Loucy (cell line): ENCODE data around the gene MSANTD2.

Experiments
- H2AFZ ChIP-seq: fragments of 200-600 bp; sonication (generic); 2 replicates; pipeline ENCODE4 v1.6.0; 2016; ENCODE audit warnings: antibody characterized with exemption, mild to moderate bottlenecking, low read length, moderate library complexity
- H3F3A ChIP-seq: fragments of 200-600 bp; 2 replicates; pipeline ENCODE4 v1.6.0; 2016; ENCODE audit warnings: antibody characterized with exemption, low read depth, mild to moderate bottlenecking
- H3K27me3 ChIP-seq: fragments of 200-600 bp; sonication (generic); 2 replicates; pipeline ENCODE4 v1.6.1; 2014; ENCODE audit warnings: low read length, mild to moderate bottlenecking; ENCODE audit not compliant: insufficient read depth, poor library complexity, severe bottlenecking
- H3K36me3 ChIP-seq: fragments of 200-600 bp; sonication (generic); 2 replicates; pipeline ENCODE4 v1.6.1; 2016; ENCODE audit warnings: low read length; ENCODE audit not compliant: insufficient read depth
- H3K4me1 ChIP-seq: fragments of 200-600 bp; sonication (generic); 2 replicates; pipeline ENCODE4 v1.5.1; 2014; ENCODE audit warnings: low read length, mild to moderate bottlenecking; ENCODE audit not compliant: insufficient read depth, poor library complexity, severe bottlenecking
- H3K4me2 ChIP-seq: fragments of 200-600 bp; sonication (generic); 2 replicates; pipeline ENCODE4 v1.6.0; 2014; ENCODE audit warnings: antibody characterized with exemption, low read length, low read depth, mild to moderate bottlenecking; ENCODE audit not compliant: poor library complexity, severe bottlenecking
- H3K4me3 ChIP-seq: fragments of 200-600 bp; sonication (generic); 2 replicates; pipeline ENCODE4 v1.5.1; 2014; ENCODE audit warnings: low read length, mild to moderate bottlenecking, mixed read lengths; ENCODE audit not compliant: poor library complexity, severe bottlenecking
- H3K79me2 ChIP-seq: fragments of 200-600 bp; sonication (generic); 2 replicates; pipeline ENCODE4 v1.6.1; 2014; ENCODE audit warnings: low read length; ENCODE audit not compliant: insufficient read depth
- H3K9ac ChIP-seq: fragments of 200-600 bp; sonication (generic); 2 replicates; pipeline ENCODE4 v1.6.0; 2014; ENCODE audit warnings: mild to moderate bottlenecking, low read depth, low read length, moderate library complexity; ENCODE audit not compliant: poor library complexity, severe bottlenecking
- H3K9me2 ChIP-seq: fragments of 200-600 bp; sonication (generic); replicated peaks from 2 replicates; pipeline ENCODE4 v1.6.1; 2016; ENCODE audit warnings: low read depth, low read length, mixed read lengths
- H3K9me3 ChIP-seq: fragments of 200-600 bp; sonication (generic); 2 replicates; pipeline ENCODE4 v1.6.1; 2014; ENCODE audit warnings: mild to moderate bottlenecking, antibody characterized with exemption, low read length, low read depth; ENCODE audit not compliant: insufficient read depth
- H4K20me1 ChIP-seq: fragments of 200-600 bp; sonication (generic); 2 replicates; pipeline ENCODE4 v1.6.0; 2014; ENCODE audit warnings: antibody characterized with exemption, low read length, mild to moderate bottlenecking; ENCODE audit not compliant: insufficient read depth, poor library complexity, severe bottlenecking
- CTCF ChIP-seq: fragments of 200-600 bp; sonication (generic); conservative IDR thresholded peaks from 2 replicates; pipeline ENCODE4 v1.5.1; 2014; ENCODE audit warnings: mild to moderate bottlenecking, antibody characterized with exemption, low read length
- EZH2phosphoT487 ChIP-seq: fragments of 200-600 bp; IDR thresholded peaks from 2 replicates; pipeline ENCODE4 v1.6.1; 2018; ENCODE audit warnings: antibody characterized with exemption, mild to moderate bottlenecking, moderate library complexity, borderline replicate concordance

Gene MSANTD2

DNA sequence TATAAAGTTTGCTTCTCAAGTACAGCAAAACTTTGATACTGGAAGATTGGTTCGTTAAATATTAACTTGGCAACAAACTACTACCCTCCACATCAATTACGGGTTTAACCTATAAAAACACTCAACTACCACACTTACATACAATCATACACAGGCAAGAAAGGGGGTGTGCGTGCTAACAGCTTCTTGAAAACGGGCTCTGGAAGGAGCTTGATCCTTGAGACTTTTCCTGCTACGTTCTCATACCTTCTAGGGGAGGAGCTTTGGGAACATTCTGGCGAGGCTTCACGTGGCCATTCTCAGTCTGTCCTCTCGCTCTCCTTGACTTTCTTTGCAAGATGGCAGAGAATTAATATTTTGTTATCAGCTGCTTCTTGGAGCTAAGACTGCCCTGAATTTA is 31.3 kb downstream of the MSANTD2 start:
- Histone ChIP-seq H3K27me3 (no peaks in the 10 kb centered on the region), H3K4me3 (no peak overlapping the region), H3K4me1 (no peaks in the 10 kb centered on the region), H3K36me3 (peaks cover 30% of the 10 kb centered on the region; the same call in 1 of the 2 replicates), H3K9me2 (no peaks in the 10 kb centered on the region), H4K20me1 (no peaks in the 10 kb centered on the region), H3K9ac (no peak overlapping the region), H3K9me3 (no peaks in the 10 kb centered on the region), H2AFZ (no peak overlapping the region), H3K79me2 (no peaks in the 10 kb centered on the region), H3K4me2 (no peak overlapping the region), H3F3A (no peaks in the 10 kb centered on the region)
- TF ChIP-seq EZH2phosphoT487 (no peak), CTCF (no peak)

DNA sequence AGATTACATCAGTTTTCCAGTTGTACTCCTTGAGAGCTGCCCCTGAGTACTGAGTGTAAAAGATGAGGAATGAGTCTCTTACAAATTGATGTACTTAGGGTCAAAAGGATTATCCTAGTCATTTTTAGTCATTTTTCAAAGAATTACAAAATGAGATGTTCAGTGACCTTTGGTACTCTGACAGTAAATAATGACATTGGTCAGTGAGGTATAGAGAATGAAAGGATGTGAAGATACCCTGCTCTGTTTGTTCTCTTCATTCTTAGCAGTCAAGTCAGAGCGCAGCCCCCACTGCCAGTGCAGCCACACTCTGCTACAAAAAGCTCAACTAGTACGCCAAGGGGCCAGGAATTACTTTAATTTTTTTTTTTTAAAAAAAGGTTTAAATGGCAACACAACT is 34.0 kb downstream of the MSANTD2 start:
- Histone ChIP-seq H4K20me1 (no peaks in the 10 kb centered on the region), H3K4me3 (no peak overlapping the region), H3K27me3 (no peaks in the 10 kb centered on the region), H2AFZ (no peak overlapping the region), H3K4me2 (no peak overlapping the region), H3F3A (no peaks in the 10 kb centered on the region), H3K9me2 (no peaks in the 10 kb centered on the region), H3K79me2 (no peaks in the 10 kb centered on the region), H3K9me3 (no peaks in the 10 kb centered on the region), H3K4me1 (no peaks in the 10 kb centered on the region), H3K36me3 (peaks cover 18% of the 10 kb centered on the region; the same call in 1 of the 2 replicates), H3K9ac (no peak overlapping the region)
- TF ChIP-seq CTCF = no peak
- TF ChIP-seq EZH2phosphoT487 = no peak

GRCh38 chr11:124763156-124763947 is 36.9 kb downstream of the MSANTD2 start:
- H3K9me2 ChIP-seq = no peaks in the 10 kb centered on the region
- H3K27me3 ChIP-seq = no peaks in the 10 kb centered on the region
- H2AFZ ChIP-seq = no peak overlapping the region
- no peaks in the 10 kb centered on the region for H3K79me2 ChIP-seq
- H3K9ac ChIP-seq = no peak overlapping the region
- H4K20me1 ChIP-seq = no peaks in the 10 kb centered on the region
- no peaks in the 10 kb centered on the region for H3K4me1 ChIP-seq
- H3F3A ChIP-seq = no peaks in the 10 kb centered on the region
- no peaks in the 10 kb centered on the region for H3K9me3 ChIP-seq
- no peak overlapping the region for H3K4me3 ChIP-seq
- H3K4me2 ChIP-seq = no peak overlapping the region
- TF ChIP-seq EZH2phosphoT487 (no peak), CTCF (peak; percentile 40)
- peaks cover 14% of the 10 kb centered on the region; the same call in 1 of the 2 replicates for H3K36me3 ChIP-seq
